ENCODE data around the gene SLC2A8. TPM values are rescaled to one million over a fixed set of nuclear protein-coding genes. Genes with fewer than 3 reads are reported as not detected.

Gene SLC2A8
- total RNA-seq, 1 experiment from 2014 or later, result 55.7 TPM

DNA sequence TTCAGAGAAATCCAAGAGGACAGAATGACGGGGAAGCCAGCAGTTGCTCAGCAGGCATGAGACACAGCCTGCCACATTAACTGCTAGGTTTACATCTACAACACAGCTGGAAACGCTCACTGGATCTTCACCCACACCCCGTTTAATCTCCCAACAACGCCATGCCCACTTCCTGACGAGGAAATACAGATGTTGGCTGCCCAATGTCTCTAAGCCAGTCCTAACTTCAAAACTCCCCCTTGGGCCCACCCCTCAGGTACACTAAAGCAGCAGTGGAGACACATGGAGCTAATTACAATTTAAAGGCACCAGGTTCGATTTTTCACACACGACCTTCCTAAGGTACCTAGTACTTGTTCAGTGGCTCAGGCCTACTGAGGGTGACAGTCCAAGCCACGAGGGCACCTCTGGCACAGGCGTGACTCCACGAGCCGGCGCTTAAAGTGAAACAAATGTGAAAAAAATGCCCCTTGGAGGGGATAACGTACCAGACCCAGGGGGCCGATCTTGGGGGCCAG is 53.3 kb downstream of the SLC2A8 start:
- TF ChIP-seq SIN3A (IDR thresholded peaks at IDR 0.05; ENCODE audit: borderline replicate concordance, insufficient read depth, low read depth, low read length) (0 out of 2 replicates have a peak, but pooled peaks have one; percentile 35), POLR2AphosphoS5 (IDR thresholded peaks at IDR 0.05; ENCODE audit: low read depth, low read length) (peak; percentile 41; the same call in 1 of the 2 replicates), TCF7L2 (IDR thresholded peaks at IDR 0.05; ENCODE audit: low read depth, low read length) (no peak), CTCF (IDR thresholded peaks at IDR 0.05) (no peak), REST (IDR thresholded peaks at IDR 0.05; ENCODE audit: insufficient read depth in 1 of 2, low read depth in 2 of 2, low read length in 1 of 2) (no peak)
- no TSS peak for BruUV-seq (replicated peaks)
- in situ Hi-C loops (cut with HindIII; ENCODE audit: low pct_unique_long_range_greater_than_20kb, low sequenced_read_pairs) (no loop called here), intact Hi-C loops (cut with micrococcal nuclease; ENCODE audit: unreplicated experiment) (no loop called here)
- ChIA-PET CTCF (no interaction called here), POLR2A (interaction anchor here (0.6 kb wide), 1 partner anchor 620 kb away, joined by 3 read pairs; no protein-coding TSS in a partner anchor)
- peak overlapping the region; percentile 93 for H3K27ac ChIP-seq (ENCODE audit: low read length)
- peak overlapping the region; percentile 90 to 91 for H3K4me3 ChIP-seq (ENCODE audit: low read depth in 2 of 2, low read length in 2 of 2)
- H3K36me3 ChIP-seq (ENCODE audit: control insufficient read depth, insufficient read depth, low read length), result peaks cover 25% of the 10 kb centered on the region
- DNase-seq (ENCODE audit: low read depth, low spot score), result no peak
- no peaks in the 10 kb centered on the region for H3K9me3 ChIP-seq (ENCODE audit: control insufficient read depth, insufficient read depth, low read depth, low read length)
- peaks cover 20% of the 10 kb centered on the region for H3K4me1 ChIP-seq (ENCODE audit: control insufficient read depth, insufficient read depth, low read length)
- H3K27me3 ChIP-seq (ENCODE audit: control insufficient read depth, insufficient read depth, low read length), result no peaks in the 10 kb centered on the region
- ATAC-seq, result no peak

GRCh38 chr9:127450830-127451607 is 54.0 kb downstream of the SLC2A8 start, which contains the start of the genes LRSAM1 and RPL12:
Gene LRSAM1 (plus strand): TSS chr9:127451510. CDS start chr9:127454528, 3,018 bp downstream.
Gene RPL12 (minus strand): TSS chr9:127451406. CDS start chr9:127451317, 89 bp downstream.
- peaks cover 25% of the 10 kb centered on the region for H3K36me3 ChIP-seq (ENCODE audit: control insufficient read depth, insufficient read depth, low read length)
- H3K27ac ChIP-seq (ENCODE audit: low read length), result peak within 1 kb of the TSS; percentile 93
- intact Hi-C loops (cut with micrococcal nuclease; ENCODE audit: unreplicated experiment) (no loop called here), in situ Hi-C loops (cut with HindIII; ENCODE audit: low pct_unique_long_range_greater_than_20kb, low sequenced_read_pairs) (no loop called here)
- BruUV-seq (replicated peaks), result no TSS peak
- 0 out of 4 replicates have a peak, but pooled peaks of 1 of the 2 experiments have one; percentile 22 for TF ChIP-seq REST (IDR thresholded peaks at IDR 0.05; ENCODE audit: insufficient read depth in 1 of 2, low read depth in 2 of 2, low read length in 1 of 2)
- peak; percentile 81; the same call in 1 of the 2 replicates for TF ChIP-seq SIN3A (IDR thresholded peaks at IDR 0.05; ENCODE audit: borderline replicate concordance, insufficient read depth, low read depth, low read length)
- TF ChIP-seq TCF7L2 (IDR thresholded peaks at IDR 0.05; ENCODE audit: low read depth, low read length), result peak; percentile 85
- peak; percentile 99 for TF ChIP-seq POLR2AphosphoS5 (IDR thresholded peaks at IDR 0.05; ENCODE audit: low read depth, low read length)
- no peak for TF ChIP-seq CTCF (IDR thresholded peaks at IDR 0.05)
- peak; percentile 85 for ATAC-seq
- no peaks in the 10 kb centered on the region for H3K27me3 ChIP-seq (ENCODE audit: control insufficient read depth, insufficient read depth, low read length)
- peak within 1 kb of the TSS; percentile 90 to 91 for H3K4me3 ChIP-seq (ENCODE audit: low read depth in 2 of 2, low read length in 2 of 2)
- POLR2A ChIA-PET, result interaction anchor here (0.5 to 0.6 kb wide), 3 partner anchors 419 to 629 kb away, joined by 3 to 13 read pairs (median 4); no protein-coding TSS in a partner anchor
- CTCF ChIA-PET, result no interaction called here
- peaks cover 20% of the 10 kb centered on the region for H3K4me1 ChIP-seq (ENCODE audit: control insufficient read depth, insufficient read depth, low read length)
- H3K9me3 ChIP-seq (ENCODE audit: control insufficient read depth, insufficient read depth, low read depth, low read length), result no peaks in the 10 kb centered on the region
- DNase-seq (ENCODE audit: low read depth, low spot score), result no peak

Data from Panc1 (cell line).